ENCODE results near the gene TPPP2.

The TPPP2 gene

DNA sequence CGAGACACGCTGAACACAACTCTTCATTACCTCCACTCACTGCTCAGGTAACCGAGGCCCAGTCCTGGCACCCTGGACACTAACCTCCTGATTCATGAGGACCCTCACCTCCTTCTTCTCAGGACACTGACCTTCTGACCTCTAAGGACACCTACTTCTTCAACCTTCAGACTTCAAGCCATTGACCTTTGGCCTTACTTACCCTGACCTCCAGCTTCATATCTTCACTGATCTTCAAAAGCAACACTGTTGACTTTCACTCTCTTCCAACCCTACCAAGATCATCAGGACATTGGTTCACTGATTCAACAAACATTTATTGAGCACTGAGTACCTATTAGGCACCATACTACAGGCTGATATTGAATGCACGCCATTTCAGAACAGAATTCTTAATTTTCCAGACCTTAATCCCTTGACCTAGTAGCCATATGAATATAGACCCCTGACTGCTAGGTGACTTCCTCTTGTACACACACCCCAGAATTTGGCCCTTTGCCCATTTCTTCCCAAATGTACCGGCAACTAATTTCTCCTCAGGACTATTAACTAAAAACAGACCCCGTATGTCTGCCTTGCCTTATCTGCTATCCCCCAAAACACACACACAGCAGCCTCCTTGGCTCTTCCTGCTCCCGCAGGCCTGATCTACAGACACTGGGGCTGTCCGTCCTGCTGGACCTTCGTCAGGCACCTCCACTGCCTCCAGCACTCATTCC lies 45.9 kb downstream of the TPPP2 start:
- DNase-seq (ENCODE audit: low spot score), result no peak

DNA sequence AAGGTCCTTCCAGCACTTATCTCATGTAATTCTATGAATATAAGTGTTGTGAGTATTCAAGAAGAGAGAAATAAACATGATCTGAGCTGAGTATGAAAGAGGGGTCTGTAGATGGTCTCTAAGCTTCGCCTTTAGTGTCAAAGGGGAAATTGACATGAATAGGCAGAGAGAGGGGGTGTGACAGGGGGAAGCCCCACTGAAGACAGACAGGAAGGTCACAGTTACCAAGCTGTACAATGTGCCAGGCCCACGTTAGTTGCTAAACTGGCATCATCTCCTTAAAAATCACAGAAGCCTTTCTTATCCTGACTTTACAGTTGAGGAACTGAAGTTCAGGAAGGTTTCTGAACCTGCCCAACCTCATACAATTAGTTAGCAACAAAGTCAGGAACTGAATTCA lies 47.7 kb downstream of the TPPP2 start:
- DNase-seq (ENCODE audit: low spot score), result no peak

DNA sequence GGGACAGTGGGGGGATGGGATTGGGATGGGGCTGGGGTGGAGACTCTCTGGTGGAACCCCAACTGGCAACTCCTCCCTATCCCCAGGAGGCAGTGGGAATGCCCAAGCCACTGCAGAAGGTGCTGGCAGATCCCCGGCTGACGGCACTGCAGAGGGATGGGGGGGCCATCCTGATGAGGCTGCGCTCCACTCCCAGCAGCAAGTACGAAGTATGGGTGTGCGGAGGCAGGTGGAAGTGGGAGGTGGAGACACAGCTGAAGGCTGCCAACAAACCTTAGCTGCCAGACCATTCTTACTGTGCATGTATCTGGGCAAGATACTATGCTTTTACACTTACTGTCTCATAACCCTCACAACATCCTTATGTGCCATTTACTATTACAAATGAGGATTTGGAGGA lies 48.3 kb downstream of the TPPP2 start:
- DNase-seq (ENCODE audit: low spot score), result no peak

DNA sequence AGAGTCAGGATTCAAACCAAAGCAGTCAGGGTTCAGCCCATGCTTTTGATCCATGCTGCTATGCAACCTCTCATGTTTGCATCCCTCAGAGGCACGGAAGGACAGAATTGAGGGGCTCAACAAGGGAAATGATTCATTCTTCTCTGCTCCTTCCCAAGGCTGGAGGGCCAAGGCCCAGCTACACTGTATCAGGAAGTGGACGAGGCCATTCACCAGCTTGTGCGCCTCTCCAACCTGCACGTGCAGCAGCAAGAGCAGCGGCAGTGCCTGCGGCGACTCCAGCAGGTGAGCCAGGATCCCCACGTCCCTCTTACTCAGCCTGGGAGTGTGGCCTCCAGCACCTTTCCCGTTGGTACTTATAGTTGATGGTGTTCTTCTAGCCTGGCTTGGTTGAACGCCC lies 48.7 kb downstream of the TPPP2 start:
- DNase-seq (ENCODE audit: low spot score), result no peak

DNA sequence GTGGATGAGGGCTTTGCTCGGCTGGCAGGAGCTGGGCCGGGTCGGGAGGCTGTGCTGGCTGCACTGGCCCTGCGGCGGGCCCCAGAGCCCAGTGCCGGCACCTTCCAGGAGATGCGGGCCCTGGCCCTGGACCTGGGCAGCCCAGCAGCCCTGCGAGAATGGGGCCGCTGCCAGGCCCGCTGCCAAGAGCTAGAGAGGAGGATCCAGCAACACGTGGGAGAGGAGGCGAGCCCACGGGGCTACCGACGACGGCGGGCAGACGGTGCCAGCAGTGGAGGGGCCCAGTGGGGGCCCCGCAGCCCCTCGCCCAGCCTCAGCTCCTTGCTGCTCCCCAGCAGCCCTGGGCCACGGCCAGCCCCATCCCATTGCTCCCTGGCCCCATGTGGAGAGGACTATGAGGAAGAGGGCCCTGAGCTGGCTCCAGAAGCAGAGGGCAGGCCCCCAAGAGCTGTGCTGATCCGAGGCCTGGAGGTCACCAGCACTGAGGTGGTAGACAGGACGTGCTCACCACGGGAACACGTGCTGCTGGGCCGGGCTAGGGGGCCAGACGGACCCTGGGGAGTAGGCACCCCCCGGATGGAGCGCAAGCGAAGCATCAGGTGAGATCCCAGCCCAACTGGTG lies 51.6 kb downstream of the TPPP2 start:
- no peak for DNase-seq (ENCODE audit: low spot score)
